GM12878 (cell line): ENCODE data around the gene EMP1. TPM values are rescaled to one million over a fixed set of nuclear protein-coding genes. Genes with fewer than 3 reads are reported as not detected.

ENCODE experiments used
- ATAC-seq: fragments of 200-7000 bp; cut with Tn5 transposase; 3 replicates; pipeline ENCODE4 v1.9.1; 2020; ENCODE audit warnings: mild to moderate bottlenecking, moderate library complexity
- BruUV-seq: library from RNA; stranded (reverse); fragments of 400-500 nt; replicated peaks from 2 replicates; lab custom pipeline; 2021; lab: Mats Ljungman, UMichigan
- CTCF ChIA-PET: fragments of 300-600 bp; sonication (Branson Sonifier 250); formaldehyde crosslinking; extraction: SDS; loops from one replicate; lab custom pipeline; 2021; ENCODE audit warnings: inconsistent platforms; lab: Yijun Ruan, JAX
- POLR2A ChIA-PET: fragments of 350-600 bp; formaldehyde crosslinking; extraction: SDS; loops from one replicate; lab custom pipeline; 2021; ENCODE audit warnings: inconsistent platforms; lab: Charles Lee
- RAD21 ChIA-PET: fragments of 300-600 bp; sonication (Branson Sonifier 250); formaldehyde crosslinking; loops from one replicate; lab custom pipeline; 2023; ENCODE audit warnings: antibody characterized with exemption; ENCODE audit not compliant: unreplicated experiment; lab: Charles Lee
- SMC1A ChIA-PET: fragments of 300-600 bp; sonication (Branson Sonifier 250); formaldehyde crosslinking; loops from one replicate; lab custom pipeline; 2023; ENCODE audit not compliant: unreplicated experiment, uncharacterized antibody; lab: Charles Lee
- DNase-seq: peaks from one replicate; pipeline ENCODE4 v3.0.0-alpha.2; 2011; ENCODE audit warnings: low read depth, low spot score
- FAIRE-seq: peaks from 3 replicates; lab custom pipeline; 2011; peaks lifted over from hg19 to GRCh38; lab: Jason Lieb, UNC
- H2AFZ ChIP-seq: 2 replicates; pipeline ENCODE4 v1.6.0; 2011; ENCODE audit warnings: low read depth, low read length, control low read depth; ENCODE audit not compliant: control insufficient read depth
- H3K27ac ChIP-seq: 2 replicates; pipeline ENCODE4 v1.5.1; 2011; ENCODE audit warnings: control low read depth; ENCODE audit not compliant: control insufficient read depth, insufficient read depth
- H3K27me3 ChIP-seq, 2 experiments: replicated peaks in 1 of 2; 2 replicates each; pipeline versions ENCODE4 v1.6.0 to v1.6.1; 2011; ENCODE audit warnings: low read length in 1 of 2; ENCODE audit not compliant: control insufficient read depth in 2 of 2, insufficient read depth in 2 of 2
- H3K36me3 ChIP-seq, 2 experiments: 2 replicates each; pipeline ENCODE4 v1.5.1; 2011; ENCODE audit warnings: low read length in 1 of 2; ENCODE audit not compliant: control insufficient read depth in 2 of 2, insufficient read depth in 2 of 2
- H3K4me1 ChIP-seq: 2 replicates; pipeline ENCODE4 v1.6.1; 2011; ENCODE audit warnings: mild to moderate bottlenecking, low read length, moderate library complexity, mixed read lengths; ENCODE audit not compliant: control insufficient read depth, insufficient read depth
- H3K4me2 ChIP-seq: 2 replicates; pipeline ENCODE4 v1.6.0; 2011; ENCODE audit warnings: control low read depth; ENCODE audit not compliant: control insufficient read depth, insufficient read depth
- H3K4me3 ChIP-seq: fragments of 200-600 bp; sonication (generic); 2 replicates; pipeline ENCODE4 v1.5.1; 2016
- H3K79me2 ChIP-seq: 2 replicates; pipeline ENCODE4 v1.6.0; 2011; ENCODE audit warnings: low read length; ENCODE audit not compliant: control insufficient read depth, insufficient read depth
- H3K9ac ChIP-seq: 2 replicates; pipeline ENCODE4 v1.8.0; 2011; ENCODE audit warnings: low read length, control low read depth, mixed read lengths; ENCODE audit not compliant: control insufficient read depth, insufficient read depth
- H3K9me3 ChIP-seq: replicated peaks from 3 replicates; pipeline ENCODE4 v1.5.1; 2011; ENCODE audit warnings: mild to moderate bottlenecking, low read length; ENCODE audit not compliant: control insufficient read depth, insufficient read depth
- H4K20me1 ChIP-seq: 2 replicates; pipeline ENCODE4 v1.6.0; 2011; ENCODE audit not compliant: control insufficient read depth, insufficient read depth
- HDGF ChIP-seq: fragments of 450-650 bp; IDR thresholded peaks from 2 replicates; pipeline ENCODE4 v1.6.1; 2016; ENCODE audit warnings: antibody characterized with exemption
- MYB ChIP-seq: fragments of 150-350 bp; IDR thresholded peaks from 2 replicates; pipeline ENCODE4 v1.6.1; 2014; ENCODE audit warnings: mild to moderate bottlenecking, low read depth, low read length, borderline replicate concordance
- NFYB ChIP-seq: IDR thresholded peaks from 2 replicates; pipeline ENCODE4 v1.6.1; 2011; ENCODE audit warnings: low read depth, mild to moderate bottlenecking, low read length, improper control_type of control experiment, moderate library complexity; ENCODE audit not compliant: insufficient read depth
- RAD21 ChIP-seq: IDR thresholded peaks from 2 replicates; pipeline ENCODE4 v1.6.1; 2011; ENCODE audit warnings: mild to moderate bottlenecking, low read depth, low read length, moderate library complexity; ENCODE audit not compliant: insufficient read depth
- SREBF2 ChIP-seq: IDR thresholded peaks from 2 replicates; pipeline ENCODE4 v1.6.1; 2012; ENCODE audit warnings: mild to moderate bottlenecking, low read length
- STAT3 ChIP-seq: IDR thresholded peaks from 2 replicates; pipeline ENCODE4 v1.6.1; 2011; ENCODE audit warnings: low read depth, low read length, improper control_type of control experiment
- WGBS: methylation state at CpG from one replicate; pipeline ENCODE4 v1.1.6; 2016; ENCODE audit warnings: low lambda C conversion rate; ENCODE audit not compliant: insufficient replicate concordance, insufficient coverage; ENCODE audit errors: missing lambda C conversion rate; 5-methylcytosine and 5-hydroxymethylcytosine counted together
- in situ Hi-C: fragments of 300-500 bp; cut with MboI; formaldehyde crosslinking; loops from 9 replicates; pipeline ENCODE4 v1.14.3; 2018; ENCODE audit warnings: mixed read lengths
- intact Hi-C: fragments of 100-400 bp; cut with micrococcal nuclease; formaldehyde crosslinking; loops from one replicate; pipeline ENCODE4 v1.14.2; 2022; ENCODE audit not compliant: unreplicated experiment
- polyA plus RNA-seq, 11 experiments: library from polyadenylated mRNA; depleted of rRNA in 4 of 11; unstranded in 6 of 11; stranded (reverse) in 5 of 11; fragments of >200 nt; fragmentation: Nextera tagmentation in 4 of 11; fragmentation: Illumina TruSeq in 1 of 11; extraction: Ambion mirVana in 4 of 11; extraction: Trizol in 1 of 11; gene quantifications; 1 replicate in 1 of 11; 2 replicates in 10 of 11; pipeline versions ENCODE4 v1.2.1 to v1.2.3, GENCODE V29; 2011 to 2016; ENCODE audit warnings: inconsistent platforms in 2 of 11, missing spikeins in 2 of 11, low read depth in 1 of 11
- total RNA-seq, 4 experiments: library from RNA; depleted of rRNA in 3 of 4; stranded (reverse); fragments of >200 nt in 3 of 4; fragmentation: Illumina TruSeq in 1 of 4; extraction: Trizol in 1 of 4; gene quantifications; 2 replicates each; pipeline versions ENCODE4 v1.2.1 to v1.2.3, GENCODE V29; 2013 to 2021
- TF ChIP-seq, protein P1 (sequence below), 3 experiments: IDR thresholded peaks in 2 of 3; conservative IDR thresholded peaks in 1 of 3; 2 replicates each; pipeline ENCODE4 v1.5.1; 2011; ENCODE audit warnings: low read depth in 3 of 3, low read length in 3 of 3, mild to moderate bottlenecking in 3 of 3, control low read depth in 2 of 3, moderate library complexity in 2 of 3, inconsistent platforms in 1 of 3, mixed read lengths in 1 of 3; ENCODE audit not compliant: control insufficient read depth in 2 of 3, insufficient read depth in 1 of 3; ENCODE audit errors: extremely low read depth in 1 of 3
- TF ChIP-seq, protein P2 (sequence below): fragments of 150-350 bp; IDR thresholded peaks from 2 replicates; pipeline ENCODE4 v1.6.1; 2014; ENCODE audit warnings: mild to moderate bottlenecking, low read depth, low read length
- TF ChIP-seq, protein P3 (sequence below): IDR thresholded peaks from 2 replicates; pipeline ENCODE4 v1.6.1; 2012; ENCODE audit warnings: mild to moderate bottlenecking, low read depth, low read length

Gene EMP1
- total and polyA plus RNA-seq, 10 of the 15 experiments (the other 5 are each of a cell fraction or from before 2014, with no cell fraction given): 0.09 to 0.90 (median 0.25) TPM; not detected in 1

DNA sequence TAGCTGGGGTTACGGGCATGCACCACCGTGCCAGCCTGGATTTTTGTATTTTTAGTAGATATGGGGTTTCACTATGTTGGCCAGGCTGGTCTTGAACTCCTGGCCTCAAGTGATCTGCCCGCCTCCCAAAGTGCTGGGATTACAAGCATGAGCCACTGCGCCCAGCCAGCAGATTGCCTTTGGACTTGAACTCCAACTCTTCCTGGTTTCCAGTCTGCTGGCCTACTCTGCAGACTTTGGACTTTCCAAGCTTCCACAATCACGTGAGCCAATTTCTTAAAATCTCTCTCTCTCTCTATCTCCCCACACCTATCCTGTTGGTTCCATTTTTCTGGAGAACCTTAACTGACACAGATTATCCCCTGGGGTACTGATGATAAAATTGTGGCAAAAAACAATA, 55.0 kb downstream of the EMP1 start:
- H3K9ac ChIP-seq: no peak overlapping the region
- H2AFZ ChIP-seq: no peak overlapping the region
- H3K27ac ChIP-seq: no peak overlapping the region
- TF ChIP-seq HDGF: no peak
- TF ChIP-seq, protein P1, sequence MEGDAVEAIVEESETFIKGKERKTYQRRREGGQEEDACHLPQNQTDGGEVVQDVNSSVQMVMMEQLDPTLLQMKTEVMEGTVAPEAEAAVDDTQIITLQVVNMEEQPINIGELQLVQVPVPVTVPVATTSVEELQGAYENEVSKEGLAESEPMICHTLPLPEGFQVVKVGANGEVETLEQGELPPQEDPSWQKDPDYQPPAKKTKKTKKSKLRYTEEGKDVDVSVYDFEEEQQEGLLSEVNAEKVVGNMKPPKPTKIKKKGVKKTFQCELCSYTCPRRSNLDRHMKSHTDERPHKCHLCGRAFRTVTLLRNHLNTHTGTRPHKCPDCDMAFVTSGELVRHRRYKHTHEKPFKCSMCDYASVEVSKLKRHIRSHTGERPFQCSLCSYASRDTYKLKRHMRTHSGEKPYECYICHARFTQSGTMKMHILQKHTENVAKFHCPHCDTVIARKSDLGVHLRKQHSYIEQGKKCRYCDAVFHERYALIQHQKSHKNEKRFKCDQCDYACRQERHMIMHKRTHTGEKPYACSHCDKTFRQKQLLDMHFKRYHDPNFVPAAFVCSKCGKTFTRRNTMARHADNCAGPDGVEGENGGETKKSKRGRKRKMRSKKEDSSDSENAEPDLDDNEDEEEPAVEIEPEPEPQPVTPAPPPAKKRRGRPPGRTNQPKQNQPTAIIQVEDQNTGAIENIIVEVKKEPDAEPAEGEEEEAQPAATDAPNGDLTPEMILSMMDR (IDR thresholded peaks at IDR 0.05 in 2 of 3, conservative IDR thresholded peaks at IDR 0.05 in 1 of 3; ENCODE audit: control insufficient read depth in 2 of 3, extremely low read depth in 1 of 3, insufficient read depth in 1 of 3, low read depth in 3 of 3, low read length in 3 of 3): no peak
- TF ChIP-seq, protein P2, sequence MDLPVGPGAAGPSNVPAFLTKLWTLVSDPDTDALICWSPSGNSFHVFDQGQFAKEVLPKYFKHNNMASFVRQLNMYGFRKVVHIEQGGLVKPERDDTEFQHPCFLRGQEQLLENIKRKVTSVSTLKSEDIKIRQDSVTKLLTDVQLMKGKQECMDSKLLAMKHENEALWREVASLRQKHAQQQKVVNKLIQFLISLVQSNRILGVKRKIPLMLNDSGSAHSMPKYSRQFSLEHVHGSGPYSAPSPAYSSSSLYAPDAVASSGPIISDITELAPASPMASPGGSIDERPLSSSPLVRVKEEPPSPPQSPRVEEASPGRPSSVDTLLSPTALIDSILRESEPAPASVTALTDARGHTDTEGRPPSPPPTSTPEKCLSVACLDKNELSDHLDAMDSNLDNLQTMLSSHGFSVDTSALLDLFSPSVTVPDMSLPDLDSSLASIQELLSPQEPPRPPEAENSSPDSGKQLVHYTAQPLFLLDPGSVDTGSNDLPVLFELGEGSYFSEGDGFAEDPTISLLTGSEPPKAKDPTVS: no peak
- TF ChIP-seq STAT3: no peak
- no peak for TF ChIP-seq NFYB
- no peak for TF ChIP-seq SREBF2
- no peak for TF ChIP-seq RAD21
- TF ChIP-seq, protein P3, sequence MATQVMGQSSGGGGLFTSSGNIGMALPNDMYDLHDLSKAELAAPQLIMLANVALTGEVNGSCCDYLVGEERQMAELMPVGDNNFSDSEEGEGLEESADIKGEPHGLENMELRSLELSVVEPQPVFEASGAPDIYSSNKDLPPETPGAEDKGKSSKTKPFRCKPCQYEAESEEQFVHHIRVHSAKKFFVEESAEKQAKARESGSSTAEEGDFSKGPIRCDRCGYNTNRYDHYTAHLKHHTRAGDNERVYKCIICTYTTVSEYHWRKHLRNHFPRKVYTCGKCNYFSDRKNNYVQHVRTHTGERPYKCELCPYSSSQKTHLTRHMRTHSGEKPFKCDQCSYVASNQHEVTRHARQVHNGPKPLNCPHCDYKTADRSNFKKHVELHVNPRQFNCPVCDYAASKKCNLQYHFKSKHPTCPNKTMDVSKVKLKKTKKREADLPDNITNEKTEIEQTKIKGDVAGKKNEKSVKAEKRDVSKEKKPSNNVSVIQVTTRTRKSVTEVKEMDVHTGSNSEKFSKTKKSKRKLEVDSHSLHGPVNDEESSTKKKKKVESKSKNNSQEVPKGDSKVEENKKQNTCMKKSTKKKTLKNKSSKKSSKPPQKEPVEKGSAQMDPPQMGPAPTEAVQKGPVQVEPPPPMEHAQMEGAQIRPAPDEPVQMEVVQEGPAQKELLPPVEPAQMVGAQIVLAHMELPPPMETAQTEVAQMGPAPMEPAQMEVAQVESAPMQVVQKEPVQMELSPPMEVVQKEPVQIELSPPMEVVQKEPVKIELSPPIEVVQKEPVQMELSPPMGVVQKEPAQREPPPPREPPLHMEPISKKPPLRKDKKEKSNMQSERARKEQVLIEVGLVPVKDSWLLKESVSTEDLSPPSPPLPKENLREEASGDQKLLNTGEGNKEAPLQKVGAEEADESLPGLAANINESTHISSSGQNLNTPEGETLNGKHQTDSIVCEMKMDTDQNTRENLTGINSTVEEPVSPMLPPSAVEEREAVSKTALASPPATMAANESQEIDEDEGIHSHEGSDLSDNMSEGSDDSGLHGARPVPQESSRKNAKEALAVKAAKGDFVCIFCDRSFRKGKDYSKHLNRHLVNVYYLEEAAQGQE: no peak
- no peak for TF ChIP-seq MYB
- peaks cover 1 to 5% of the 10 kb centered on the region in 2 experiments; a peak in 1 of 4 replicates for H3K27me3 ChIP-seq
- ChIA-PET POLR2A (no interaction called here), CTCF (no interaction called here), RAD21 (no interaction called here), SMC1A (no interaction called here)
- no peaks in the 10 kb centered on the region for H3K4me1 ChIP-seq
- intact Hi-C loops (no loop called here), in situ Hi-C loops (no loop called here)
- ATAC-seq: no peak
- no peaks in the 10 kb centered on the region for H4K20me1 ChIP-seq
- no peaks in the 10 kb centered on the region for H3K79me2 ChIP-seq
- no peaks in the 10 kb centered on the region for H3K36me3 ChIP-seq
- 23% methylated on average over 5 of the region's 5 CpGs for WGBS
- no peaks in the 10 kb centered on the region for H3K9me3 ChIP-seq
- no peak overlapping the region for H3K4me2 ChIP-seq
- FAIRE-seq: no peak
- no TSS peak for BruUV-seq
- H3K4me3 ChIP-seq: no peak overlapping the region
- no peak for DNase-seq
